Right lobe of liver (tissue), 4 donors: ENCODE data around the gene SARNP.

Experiments used
- CTCF ChIP-seq, 4 donors: fragments of 200-600 bp in 3 of 4; fragments of 450-650 bp in 1 of 4; IDR thresholded peaks; one replicate each; pipeline versions ENCODE4 v1.5.1 to v1.8.0; 2016 to 2022; ENCODE audit warnings: antibody characterized with exemption in 4 of 4, mild to moderate bottlenecking in 2 of 4
- POLR2A ChIP-seq: fragments of 450-650 bp; IDR thresholded peaks from one replicate; pipeline ENCODE4 v1.6.1; 2017; ENCODE audit warnings: antibody characterized with exemption, mild to moderate bottlenecking
- donor health status: DM: no; HTN: no; CAD: no.
- donor health status: DM: no; HTN: no; CAD: no.
- donor health status: DM: no; HTN: yes; CAD: no.

GRCh38 chr12:55861871-55862270, 44.3 kb upstream of the SARNP start:
- TF ChIP-seq CTCF (IDR thresholded peaks at IDR 0.05) (no peak), POLR2A (no peak)
